GM18505 (cell line): ENCODE data around the gene GNAQ.
"Not testable (repeated sequence)": the region's sequence is repeated elsewhere in the genome, so short reads cannot be mapped to it uniquely, and the experiment has no call there.

Experiments used
- ATAC-seq: cut with Tn5 transposase; IDR thresholded peaks from one replicate; pipeline ENCODE4 v1.9.1; 2021; ENCODE audit not compliant: unreplicated experiment
- POLR2A ChIP-seq: IDR thresholded peaks from 4 replicates; pipeline ENCODE4 v1.6.1; 2011; ENCODE audit warnings: borderline replicate concordance; ENCODE audit not compliant: insufficient read depth, insufficient read length; ENCODE audit errors: extremely low read depth

GNAQ gene

GRCh38 chr9:77738932-77739331 is 292.7 kb downstream of the GNAQ start:
- no peak for TF ChIP-seq POLR2A
- ATAC-seq = no peak

- no peak for ATAC-seq
- no peak for TF ChIP-seq POLR2A
These were observed 296.1 kb downstream of the GNAQ start for GRCh38 chr9:77735494-77735893.

GRCh38 chr9:77731930-77732329 is 299.7 kb downstream of the GNAQ start:
- ATAC-seq = no peak
- no peak for TF ChIP-seq POLR2A

- no peak for TF ChIP-seq POLR2A
- ATAC-seq = no peak
These were observed 300.5 kb downstream of the GNAQ start for GRCh38 chr9:77731008-77731698.

- no peak for TF ChIP-seq POLR2A
- no peak for ATAC-seq
These were observed 302.4 kb downstream of the GNAQ start for GRCh38 chr9:77729177-77729576.

- no peak for ATAC-seq
- no peak for TF ChIP-seq POLR2A
These were observed 304.8 kb downstream of the GNAQ start for GRCh38 chr9:77726814-77727213.

GRCh38 chr9:77726289-77726688 is 305.3 kb downstream of the GNAQ start:
- TF ChIP-seq POLR2A = no peak

GRCh38 chr9:77725820-77726219 is 305.8 kb downstream of the GNAQ start:
- no peak for ATAC-seq
- no peak for TF ChIP-seq POLR2A

More at GRCh38 chr9:77726289-77726688, 305.3 kb downstream of the GNAQ start:
- no peak for ATAC-seq

GRCh38 chr9:77725046-77725694 is 306.4 kb downstream of the GNAQ start:
- no peak for ATAC-seq
- TF ChIP-seq POLR2A = no peak

- not testable (repeated sequence) for ATAC-seq
These were observed 310.5 kb downstream of the GNAQ start for GRCh38 chr9:77721156-77721555.

GRCh38 chr9:77719321-77719720 is 312.3 kb downstream of the GNAQ start:
- TF ChIP-seq POLR2A = no peak

GRCh38 chr9:77718298-77718640 is 313.3 kb downstream of the GNAQ start:
- ATAC-seq = not testable (repeated sequence)

More at GRCh38 chr9:77719321-77719720, 312.3 kb downstream of the GNAQ start:
- ATAC-seq = no peak

- not testable (repeated sequence) for ATAC-seq
These were observed 313.9 kb downstream of the GNAQ start for GRCh38 chr9:77717608-77718297.

GRCh38 chr9:77714077-77714549 is 317.5 kb downstream of the GNAQ start:
- TF ChIP-seq POLR2A = no peak
- ATAC-seq = no peak
